GM21825 (cell line): ENCODE results near the gene TNNC2.
A peak's percentile ranks its signal among the peaks of the same experiment; 100 is the strongest.
"Not testable (repeated sequence)": the region's sequence is repeated elsewhere in the genome, so short reads cannot be mapped to it uniquely, and the experiment has no call there.

Source experiments
- ATAC-seq: cut with Tn5 transposase; IDR thresholded peaks from one replicate; pipeline ENCODE4 v1.9.1; 2021; ENCODE audit warnings: mild to moderate bottlenecking, moderate library complexity; ENCODE audit not compliant: unreplicated experiment

Gene TNNC2

GRCh38 chr20:45823949-45824835, 2.9 kb downstream of the TNNC2 start:
- ATAC-seq = no peak

- no peak for ATAC-seq
Measured at GRCh38 chr20:45822857-45823256, 4.3 kb downstream of the TNNC2 start.

GRCh38 chr20:45821947-45822346, 5.2 kb downstream of the TNNC2 start:
- no peak for ATAC-seq

GRCh38 chr20:45819466-45819865, 7.6 kb downstream of the TNNC2 start:
- ATAC-seq = no peak

- ATAC-seq = no peak
Measured at GRCh38 chr20:45818239-45818638, 8.9 kb downstream of the TNNC2 start.

DNA sequence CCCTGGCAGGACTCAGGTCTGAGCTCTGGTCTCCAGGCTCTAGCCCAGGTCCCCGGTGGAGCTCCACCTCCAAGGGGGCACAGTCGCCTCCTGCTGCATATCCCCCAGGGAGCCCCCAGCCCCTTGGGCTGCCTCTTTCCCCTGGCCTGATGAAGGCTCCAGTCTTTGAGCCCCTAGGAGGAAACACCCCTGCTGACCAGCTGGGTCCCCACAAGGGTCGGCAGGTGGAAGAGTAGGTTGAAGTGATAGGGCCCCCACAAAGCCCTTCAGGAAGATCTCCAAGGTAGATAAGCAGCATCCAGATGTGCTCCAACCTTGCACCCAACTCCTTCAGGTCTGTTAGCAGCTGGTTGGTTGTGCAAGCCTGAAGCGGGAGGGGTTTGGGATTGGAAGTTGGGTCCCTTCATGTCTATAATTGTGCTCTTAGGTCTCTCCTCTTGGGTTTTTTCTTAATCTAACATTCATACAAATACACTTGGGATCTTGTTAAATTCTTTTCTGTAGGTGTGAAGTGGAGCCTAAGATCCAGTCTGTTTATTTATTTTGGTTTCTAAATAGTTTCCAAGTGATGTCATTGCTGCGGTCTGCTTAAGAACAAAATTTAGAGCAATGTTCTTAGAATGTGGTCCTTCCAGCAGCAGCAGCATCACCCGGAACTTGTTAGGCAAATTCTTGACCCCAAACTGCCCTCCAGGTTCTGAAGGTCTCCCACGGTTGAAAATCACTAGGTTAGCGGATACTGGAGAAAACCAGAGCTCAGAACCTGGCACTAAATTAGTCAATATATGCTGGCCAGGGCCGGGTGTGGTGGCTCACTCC, 9.5 kb downstream of the TNNC2 start:
- no peak for ATAC-seq

DNA sequence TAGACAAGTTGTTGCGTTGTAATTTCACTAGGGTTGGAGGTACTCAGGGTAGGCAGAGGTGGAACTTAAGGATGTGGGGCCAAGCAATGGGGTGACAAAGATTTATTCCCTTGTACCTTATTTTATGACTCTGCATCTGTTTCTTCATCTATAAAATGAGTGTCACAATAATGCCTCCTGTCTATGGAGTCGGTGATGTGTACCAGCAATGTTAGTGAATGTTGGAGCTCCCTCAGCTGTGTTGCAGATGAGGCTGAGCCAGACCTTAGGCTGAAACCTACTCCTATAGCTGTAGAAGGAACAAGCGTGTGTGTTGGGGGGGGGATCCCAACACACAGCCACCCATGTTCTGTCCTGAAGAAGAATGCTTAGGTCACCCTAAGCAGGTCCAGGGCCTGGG, 10.2 kb downstream of the TNNC2 start:
- ATAC-seq = no peak

GRCh38 chr20:45814314-45814713, 12.8 kb downstream of the TNNC2 start:
- no peak for ATAC-seq

DNA sequence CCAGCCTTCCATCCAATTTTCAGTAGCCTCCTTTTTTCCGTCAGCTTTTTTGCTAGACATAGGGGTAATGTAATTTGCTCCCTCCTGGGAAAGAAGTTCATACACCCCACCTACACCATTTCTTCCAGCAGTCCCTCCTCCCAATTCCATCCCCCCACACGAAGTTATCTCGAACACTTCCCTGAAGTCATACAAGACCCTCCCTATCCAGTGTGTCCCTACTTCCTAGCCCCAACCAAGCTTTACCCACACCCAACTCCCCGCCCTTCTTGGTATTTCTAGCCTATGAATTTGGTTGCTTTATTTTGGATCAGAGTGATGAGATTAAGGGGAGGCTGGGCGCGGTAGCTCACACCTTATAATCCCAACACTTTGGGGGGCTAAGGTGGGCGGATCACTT, 13.6 kb downstream of the TNNC2 start:
- ATAC-seq = no peak

GRCh38 chr20:45813006-45813340, 14.1 kb downstream of the TNNC2 start:
- ATAC-seq = no peak

- peak; percentile 95 for ATAC-seq
Measured at GRCh38 chr20:45812157-45813005, 14.7 kb downstream of the TNNC2 start, which contains the start of gene UBE2C. Gene UBE2C (plus strand): TSS chr20:45812644. CDS start chr20:45812696, 52 bp downstream.

DNA sequence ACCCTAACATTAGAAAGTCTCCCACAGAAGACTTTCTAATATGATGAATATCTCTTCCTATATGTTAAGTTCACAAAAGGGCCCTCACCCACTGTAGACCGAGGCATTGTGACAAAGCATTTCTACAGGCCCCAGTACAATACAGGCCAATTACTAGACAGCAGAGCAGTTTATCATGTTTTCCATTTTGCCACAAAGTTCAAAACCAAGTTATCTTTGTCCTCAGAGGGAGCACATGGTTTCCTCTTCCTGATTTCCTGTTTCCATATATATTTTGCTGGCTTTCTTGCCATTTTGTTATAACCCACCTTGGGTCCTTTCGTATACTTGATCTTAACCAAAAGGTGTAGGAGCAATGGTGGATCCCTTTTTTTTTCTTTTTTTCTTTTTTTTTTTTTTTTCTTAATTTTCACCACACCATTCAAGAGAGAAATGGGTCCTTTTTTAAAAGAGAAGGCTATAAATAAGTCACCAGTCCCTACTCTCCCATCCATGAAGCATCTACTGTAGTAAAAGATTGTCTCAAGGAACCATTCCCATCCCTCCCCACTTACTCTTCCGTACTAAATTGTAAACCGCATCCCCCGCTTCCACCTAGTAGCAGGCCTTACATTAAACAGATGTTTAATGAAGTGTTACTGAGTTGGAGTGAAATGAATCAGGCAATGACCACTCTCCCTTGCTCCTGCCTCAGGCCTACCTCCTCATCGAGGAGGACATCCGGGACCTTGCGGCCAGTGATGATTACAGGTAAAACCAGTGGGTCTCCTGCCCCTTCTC, 16.7 kb downstream of the TNNC2 start:
- ATAC-seq = no peak

DNA sequence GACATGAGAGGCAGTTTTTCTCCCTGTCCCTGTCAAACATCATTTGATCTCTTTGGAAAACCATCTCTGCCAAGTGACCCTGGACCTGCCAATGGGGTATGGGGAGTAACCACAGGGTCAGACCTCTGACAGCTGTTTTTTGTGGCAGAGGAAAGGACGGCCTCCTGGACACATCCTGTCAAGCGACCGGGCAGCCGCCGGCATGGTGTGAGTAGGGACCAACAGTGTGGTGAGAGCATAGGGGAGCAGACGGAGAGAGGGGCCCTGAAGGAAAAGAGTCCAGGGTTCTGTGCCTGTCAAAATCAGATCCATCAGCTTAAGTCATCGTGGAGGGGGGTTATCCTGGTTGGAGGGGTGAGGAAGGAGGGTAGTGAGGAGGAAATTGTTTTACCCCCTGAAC, 25.3 kb downstream of the TNNC2 start:
- no peak for ATAC-seq

GRCh38 chr20:45798935-45799642, 28.0 kb downstream of the TNNC2 start:
- ATAC-seq = no peak

- ATAC-seq = not testable (repeated sequence)
Measured at GRCh38 chr20:45797955-45798354, 29.2 kb downstream of the TNNC2 start.

- not testable (repeated sequence) for ATAC-seq
Measured at GRCh38 chr20:45797510-45797909, 29.6 kb downstream of the TNNC2 start.

DNA sequence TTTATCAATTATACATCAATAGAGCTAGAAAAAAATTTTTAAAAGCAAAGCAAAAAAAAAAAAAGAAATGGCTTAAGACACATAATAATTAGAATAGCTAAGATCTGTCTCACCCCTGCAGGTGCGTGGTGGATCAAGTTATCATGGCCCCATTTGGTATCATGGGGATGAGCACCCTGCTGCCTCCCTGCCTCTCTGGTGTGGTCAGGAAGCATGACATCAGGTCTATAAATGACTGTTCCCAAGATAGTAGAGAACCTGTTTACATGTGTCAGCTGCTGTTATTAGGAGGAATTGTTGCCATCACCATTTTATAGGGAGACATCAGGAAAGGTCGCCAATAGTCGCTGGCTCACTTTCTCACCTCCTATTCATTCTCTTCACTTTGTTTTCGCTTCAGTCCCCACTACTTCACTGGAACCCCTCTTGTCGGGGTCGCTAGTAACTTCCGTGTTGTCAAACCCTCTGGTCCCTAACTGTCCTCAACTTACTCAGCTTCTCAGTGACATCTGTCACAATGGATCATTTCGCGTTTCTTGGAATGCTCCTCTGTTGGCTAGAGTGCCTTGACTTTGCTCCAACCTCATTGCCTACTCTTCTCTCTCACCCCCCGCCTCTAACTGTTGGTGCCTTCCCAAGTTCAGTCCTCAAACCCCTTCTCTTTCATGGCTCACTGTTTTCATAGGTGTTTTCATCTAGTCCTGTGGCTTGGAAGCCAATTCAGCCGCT, 30.6 kb downstream of the TNNC2 start:
- no peak for ATAC-seq

DNA sequence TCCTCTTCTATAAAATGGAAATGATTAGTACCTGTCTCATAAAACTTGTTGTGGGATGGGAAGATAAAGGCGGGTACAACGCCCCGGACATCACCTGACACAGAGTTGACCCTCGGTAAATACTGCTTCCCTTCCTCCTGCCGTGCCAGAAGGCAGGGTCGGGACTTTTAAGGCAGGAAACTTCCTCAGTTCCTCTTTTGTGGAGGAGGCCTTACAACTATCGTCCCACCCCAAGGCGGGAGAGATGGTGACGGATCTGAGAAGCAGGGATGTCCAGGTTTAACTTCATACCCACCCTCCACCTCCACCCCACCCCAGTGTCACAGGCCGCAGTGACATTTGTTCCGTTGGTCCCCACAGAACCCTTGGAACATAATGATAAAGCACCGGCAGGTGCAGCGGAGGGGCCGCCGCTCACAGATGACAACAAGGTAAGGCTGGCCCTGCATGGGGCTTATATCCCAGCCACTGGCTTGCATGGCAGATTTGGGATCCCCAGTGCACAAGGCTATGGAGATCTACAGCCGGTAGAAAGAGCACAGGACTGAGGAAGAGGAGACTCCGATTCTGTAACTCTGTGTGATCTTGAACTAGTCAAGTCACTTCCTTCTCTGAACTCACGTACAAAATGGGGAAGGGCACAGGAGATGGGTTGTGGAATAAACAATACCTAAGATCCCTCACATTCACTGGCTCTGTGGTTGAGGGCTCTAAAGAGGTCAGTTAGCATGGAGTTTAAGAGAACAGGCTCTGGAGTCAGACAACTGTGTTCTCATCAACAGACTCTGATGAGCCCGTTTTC, 34.6 kb downstream of the TNNC2 start:
- peak; percentile 22 for ATAC-seq
